SK-N-SH treated with all-trans-retinoic acid at 6 μM for 48 hours (cell line): ENCODE data around the gene DPYD.

Experiments
- ESRRG ChIP-seq: fragments of 250-450 bp; sonication (Bioruptor Pico); IDR thresholded peaks from 2 replicates; pipeline ENCODE4 v1.6.1; 2021; ENCODE audit warnings: mild to moderate bottlenecking
- GLIS3 ChIP-seq: fragments of 250-450 bp; sonication (Bioruptor Pico); IDR thresholded peaks from 2 replicates; pipeline ENCODE4 v1.5.0; 2020; ENCODE audit warnings: mild to moderate bottlenecking, moderate library complexity
- ISL1 ChIP-seq: fragments of 250-450 bp; sonication (Bioruptor Pico); IDR thresholded peaks from 2 replicates; pipeline ENCODE4 v2.1.2; 2022; ENCODE audit warnings: mild to moderate bottlenecking, moderate library complexity
- TCF4 ChIP-seq: fragments of 250-450 bp; sonication (Bioruptor Pico); IDR thresholded peaks from 2 replicates; pipeline ENCODE4 v1.8.0; 2021; ENCODE audit warnings: mild to moderate bottlenecking, moderate library complexity, borderline replicate concordance
- ZNF70 ChIP-seq: fragments of 450-650 bp; formaldehyde crosslinking; IDR thresholded peaks from 2 replicates; pipeline ENCODE4 v1.5.0; 2020; ENCODE audit warnings: mild to moderate bottlenecking, moderate library complexity
- TF ChIP-seq, protein P1 (sequence below): fragments of 250-450 bp; sonication (Bioruptor Pico); IDR thresholded peaks from 2 replicates; pipeline ENCODE4 v1.8.0; 2020; ENCODE audit warnings: mild to moderate bottlenecking, moderate library complexity, borderline replicate concordance

DNA sequence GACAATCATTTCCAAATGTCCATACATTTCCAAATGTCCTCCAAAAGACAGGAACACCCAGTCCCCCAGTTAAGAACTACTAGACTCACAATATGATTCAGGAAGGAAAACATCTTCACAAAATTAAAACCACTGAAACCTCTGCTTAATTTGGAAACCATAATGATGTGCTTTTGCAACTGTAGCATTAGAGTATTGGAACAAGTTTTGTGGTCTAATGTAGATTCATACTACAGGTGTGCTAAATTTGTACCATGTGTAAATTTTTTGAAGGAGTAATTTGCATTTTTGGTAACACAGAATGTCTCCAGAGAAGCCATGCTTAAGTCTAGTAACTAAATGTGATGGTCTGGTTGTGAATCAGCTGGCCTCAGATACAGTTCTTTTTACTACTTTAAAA is 129.6 kb downstream of the DPYD start:
- TF ChIP-seq, protein P1, sequence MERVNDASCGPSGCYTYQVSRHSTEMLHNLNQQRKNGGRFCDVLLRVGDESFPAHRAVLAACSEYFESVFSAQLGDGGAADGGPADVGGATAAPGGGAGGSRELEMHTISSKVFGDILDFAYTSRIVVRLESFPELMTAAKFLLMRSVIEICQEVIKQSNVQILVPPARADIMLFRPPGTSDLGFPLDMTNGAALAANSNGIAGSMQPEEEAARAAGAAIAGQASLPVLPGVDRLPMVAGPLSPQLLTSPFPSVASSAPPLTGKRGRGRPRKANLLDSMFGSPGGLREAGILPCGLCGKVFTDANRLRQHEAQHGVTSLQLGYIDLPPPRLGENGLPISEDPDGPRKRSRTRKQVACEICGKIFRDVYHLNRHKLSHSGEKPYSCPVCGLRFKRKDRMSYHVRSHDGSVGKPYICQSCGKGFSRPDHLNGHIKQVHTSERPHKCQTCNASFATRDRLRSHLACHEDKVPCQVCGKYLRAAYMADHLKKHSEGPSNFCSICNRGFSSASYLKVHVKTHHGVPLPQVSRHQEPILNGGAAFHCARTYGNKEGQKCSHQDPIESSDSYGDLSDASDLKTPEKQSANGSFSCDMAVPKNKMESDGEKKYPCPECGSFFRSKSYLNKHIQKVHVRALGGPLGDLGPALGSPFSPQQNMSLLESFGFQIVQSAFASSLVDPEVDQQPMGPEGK (CRISPR knock-in tag), result no peak
- TF ChIP-seq TCF4, result no peak
- no peak for TF ChIP-seq GLIS3 (CRISPR knock-in tag)
- no peak for TF ChIP-seq ISL1 (CRISPR knock-in tag)
- no peak for TF ChIP-seq ZNF70
- no peak for TF ChIP-seq ESRRG
